GM19463 (cell line): ENCODE measurements around the gene PTH2.

Experiments used
- ATAC-seq: cut with Tn5 transposase; IDR thresholded peaks from one replicate; pipeline ENCODE4 v1.9.1; 2021; ENCODE audit warnings: mild to moderate bottlenecking, moderate library complexity; ENCODE audit not compliant: unreplicated experiment

Gene PTH2

DNA sequence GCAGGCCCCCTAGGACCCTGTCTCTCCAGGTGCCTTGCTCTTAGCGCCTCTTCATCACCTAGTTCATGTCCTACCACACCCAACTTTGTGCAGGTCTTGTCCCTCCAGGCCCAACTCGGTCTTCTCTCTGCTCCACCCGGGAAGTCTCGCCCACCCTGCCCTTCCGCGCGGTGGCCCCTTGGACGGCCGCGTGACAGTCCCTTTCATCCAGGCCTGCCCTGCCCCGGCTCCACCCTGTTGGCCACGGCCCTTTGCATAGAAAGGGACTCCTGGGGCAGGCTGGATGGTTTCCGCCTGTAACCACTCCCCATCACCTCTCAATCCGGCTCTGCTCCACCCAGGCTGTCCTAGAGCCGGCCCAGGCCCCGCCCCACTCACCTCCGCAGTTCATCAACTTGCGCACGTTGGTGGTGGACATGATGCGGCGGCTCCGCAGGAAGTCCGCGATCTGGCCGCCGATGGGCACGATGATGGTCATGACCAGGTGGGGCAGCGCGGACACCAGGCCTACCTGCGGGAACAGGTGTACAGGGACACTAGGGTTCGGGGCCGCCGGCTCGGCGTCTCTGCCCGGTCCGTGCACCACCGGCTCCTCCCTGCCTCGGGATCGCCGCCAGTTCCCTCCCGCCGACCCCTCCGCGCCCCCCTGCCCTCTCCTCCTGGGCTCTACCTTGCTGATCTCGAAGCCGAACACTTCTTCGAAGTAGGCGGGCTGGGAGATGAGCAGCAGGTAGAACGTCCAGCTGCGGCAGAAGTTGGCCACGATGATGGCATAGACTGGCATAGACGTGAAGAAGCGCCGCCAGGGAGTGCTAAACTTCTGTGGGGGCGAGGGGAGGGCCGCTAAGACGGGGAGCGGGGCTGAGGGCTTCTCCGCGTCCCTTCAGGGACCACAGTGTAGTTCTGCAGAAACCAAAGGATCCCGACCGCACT, 9.2 kb upstream of the PTH2 start:
- ATAC-seq = no peak

DNA sequence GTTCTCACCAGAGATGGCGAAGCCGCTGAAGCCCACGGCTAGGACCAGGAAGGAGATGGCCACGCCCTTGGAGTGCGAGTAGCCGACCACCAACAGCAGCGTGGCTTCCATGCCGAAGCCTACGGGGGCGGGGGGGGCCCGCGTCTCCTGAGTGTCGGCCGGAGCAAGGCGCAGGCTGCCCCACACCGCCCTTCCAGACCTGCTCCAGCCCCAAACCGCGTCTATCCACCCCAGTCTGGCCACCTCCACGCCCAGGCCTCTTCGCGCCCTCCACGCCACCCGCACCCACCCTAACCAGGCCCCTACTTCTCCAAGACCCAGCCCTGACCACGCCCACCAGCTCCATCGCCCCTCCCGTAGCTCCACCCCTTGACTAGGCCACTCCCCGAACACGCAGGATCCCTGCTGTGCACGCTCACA, 8.1 kb upstream of the PTH2 start:
- no peak for ATAC-seq

DNA sequence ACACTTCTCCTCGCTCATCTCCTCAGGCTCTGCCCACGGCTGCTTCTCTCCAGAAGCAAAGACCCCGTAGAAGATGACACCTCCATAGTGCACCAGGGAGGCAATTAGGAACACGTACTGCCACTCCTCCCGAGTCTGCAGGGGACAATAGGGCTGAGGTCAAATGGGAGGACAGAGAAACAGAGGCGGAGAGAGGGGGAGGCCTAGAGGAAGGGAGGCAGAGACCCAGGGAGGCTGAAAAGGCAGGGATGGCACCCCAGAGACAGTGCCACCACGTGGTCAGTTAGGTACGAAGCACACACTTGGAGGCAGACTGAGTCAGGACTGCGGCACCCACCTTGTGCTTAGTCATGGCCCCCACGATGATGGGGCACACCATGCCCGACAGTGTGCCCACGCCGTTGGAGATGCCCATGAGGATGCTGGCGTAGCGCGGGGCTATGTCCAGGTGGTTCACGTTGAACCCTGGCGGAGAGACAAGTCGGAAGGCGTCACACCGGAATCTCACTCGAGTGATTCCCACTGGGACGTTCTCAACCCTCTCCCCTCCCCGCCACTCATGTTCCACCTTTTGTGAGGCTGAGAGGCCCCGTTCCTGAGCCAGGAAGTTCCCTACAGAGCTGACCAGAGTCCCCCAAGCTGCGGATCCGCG, 7.6 kb upstream of the PTH2 start:
- ATAC-seq = no peak

DNA sequence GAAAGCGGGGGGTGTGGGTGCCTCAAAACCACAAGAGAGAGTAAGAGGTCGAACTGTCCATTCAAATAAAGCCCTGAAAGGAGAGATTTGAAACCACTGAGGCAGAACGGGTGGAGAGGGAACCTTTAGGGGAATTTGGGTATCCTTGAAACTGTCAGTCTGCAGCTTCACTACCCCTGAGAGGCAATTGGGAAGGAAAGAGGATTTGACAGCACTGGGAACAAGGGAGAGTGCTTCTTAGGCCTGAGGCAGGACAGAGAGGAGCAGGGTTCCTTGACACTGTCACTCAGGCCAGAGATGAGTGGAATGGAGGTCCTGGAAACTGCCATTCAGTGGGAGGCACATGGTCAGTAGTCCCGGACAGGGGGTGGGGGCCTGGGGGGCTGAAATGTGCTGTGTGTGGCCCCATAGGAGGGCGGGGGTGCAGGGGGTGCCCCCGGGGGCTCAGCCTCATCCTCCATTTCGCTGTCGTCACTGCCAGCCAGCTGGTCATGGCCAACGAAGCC, 7.0 kb upstream of the PTH2 start:
- no peak for ATAC-seq

DNA sequence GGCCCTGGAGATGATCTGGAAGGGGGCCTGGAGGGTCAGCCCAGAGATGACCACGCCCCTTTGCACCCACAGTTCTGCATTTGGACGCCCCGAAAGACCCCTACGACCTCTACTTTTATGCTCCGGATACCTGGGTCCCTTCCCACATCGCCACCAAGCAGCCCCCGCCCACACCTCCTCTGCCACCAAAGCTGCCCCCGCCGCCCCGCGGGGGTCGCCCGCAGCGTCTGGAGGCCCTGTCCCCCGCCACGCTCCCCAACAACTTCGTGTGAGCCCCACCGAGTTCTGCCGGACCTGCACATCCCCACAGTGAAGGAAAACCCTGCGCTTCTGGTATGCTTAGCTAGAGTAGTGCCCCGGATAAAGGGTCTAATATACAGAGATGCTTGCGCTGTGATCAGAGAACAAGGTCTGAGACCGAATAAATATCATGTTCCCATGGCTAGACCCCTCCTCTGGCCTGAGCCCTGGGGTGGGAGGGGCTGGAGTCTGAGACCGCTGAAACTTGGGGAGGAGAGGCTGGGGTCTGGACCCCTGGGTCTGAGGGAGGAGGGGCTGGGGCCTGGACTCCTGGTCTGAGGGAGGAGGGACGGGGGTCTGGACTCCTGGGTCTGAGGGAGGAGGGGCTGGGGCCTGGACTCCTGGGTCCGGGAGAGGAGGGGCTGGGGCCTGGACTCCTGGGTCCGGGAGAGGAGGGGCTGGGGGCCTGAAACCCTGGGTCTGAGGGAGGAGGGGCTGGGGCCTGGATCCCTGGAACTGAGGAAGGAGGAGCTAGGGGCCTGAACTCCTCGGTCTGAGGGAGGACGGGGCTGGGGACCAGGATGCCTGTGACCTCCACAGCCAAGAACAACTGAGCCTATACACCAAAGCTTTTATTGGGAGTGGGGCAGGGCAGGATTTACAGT, 5.6 kb upstream of the PTH2 start:
- ATAC-seq = no peak

DNA sequence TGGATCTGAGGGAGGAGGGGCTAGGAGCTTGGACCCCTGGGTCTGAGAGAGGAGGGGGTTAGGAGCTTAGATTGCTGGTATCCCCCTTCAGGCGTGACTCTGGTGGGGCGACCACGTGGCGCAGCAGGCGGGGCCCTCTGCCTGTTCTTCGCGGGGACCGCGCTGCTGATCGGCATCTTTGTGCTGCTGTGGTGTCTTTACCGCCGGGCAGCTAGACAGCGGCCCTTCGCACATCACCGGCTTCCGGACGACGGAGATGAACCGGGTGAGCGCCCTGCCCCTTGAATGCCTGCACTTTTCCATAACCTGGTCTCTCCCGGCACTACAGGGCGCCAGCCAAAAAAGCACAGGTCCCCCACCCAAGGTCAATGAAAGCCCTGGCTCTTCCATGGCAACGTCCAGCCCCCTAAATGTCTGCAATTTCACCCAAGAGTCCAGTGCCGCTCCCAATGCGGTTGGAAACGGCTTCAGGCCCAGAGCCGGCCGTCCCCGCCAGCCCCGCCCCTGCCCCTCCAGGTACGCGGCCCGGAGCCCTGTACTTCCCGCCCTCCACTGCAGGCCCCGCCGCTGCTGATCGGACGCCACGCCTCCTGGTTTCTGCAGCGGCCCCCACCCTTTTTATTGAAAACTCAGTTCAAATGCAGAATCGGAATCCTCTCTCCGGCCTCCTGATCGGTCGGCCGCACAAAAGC, 4.8 kb upstream of the PTH2 start:
- no peak for ATAC-seq

DNA sequence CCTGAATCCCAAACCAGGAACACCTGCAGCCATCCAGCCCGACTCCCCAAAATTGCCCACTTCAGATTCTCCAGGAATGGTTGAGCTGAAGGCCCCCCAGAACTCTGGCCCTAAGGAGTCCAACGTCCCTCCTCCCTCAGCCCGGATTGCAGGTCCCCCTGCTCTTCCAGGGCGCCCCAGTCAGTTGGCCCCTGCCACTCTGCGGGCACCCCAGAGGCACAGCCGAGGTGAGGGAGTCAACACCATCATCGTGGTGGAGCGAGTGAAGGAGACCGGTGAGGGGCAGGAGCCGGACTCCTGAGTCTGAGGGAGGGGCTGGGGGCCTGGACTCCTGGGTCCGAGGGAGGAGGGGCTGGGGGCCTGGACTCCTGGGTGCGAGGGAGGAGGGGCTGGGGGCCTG, 4.1 kb upstream of the PTH2 start:
- ATAC-seq = no peak

DNA sequence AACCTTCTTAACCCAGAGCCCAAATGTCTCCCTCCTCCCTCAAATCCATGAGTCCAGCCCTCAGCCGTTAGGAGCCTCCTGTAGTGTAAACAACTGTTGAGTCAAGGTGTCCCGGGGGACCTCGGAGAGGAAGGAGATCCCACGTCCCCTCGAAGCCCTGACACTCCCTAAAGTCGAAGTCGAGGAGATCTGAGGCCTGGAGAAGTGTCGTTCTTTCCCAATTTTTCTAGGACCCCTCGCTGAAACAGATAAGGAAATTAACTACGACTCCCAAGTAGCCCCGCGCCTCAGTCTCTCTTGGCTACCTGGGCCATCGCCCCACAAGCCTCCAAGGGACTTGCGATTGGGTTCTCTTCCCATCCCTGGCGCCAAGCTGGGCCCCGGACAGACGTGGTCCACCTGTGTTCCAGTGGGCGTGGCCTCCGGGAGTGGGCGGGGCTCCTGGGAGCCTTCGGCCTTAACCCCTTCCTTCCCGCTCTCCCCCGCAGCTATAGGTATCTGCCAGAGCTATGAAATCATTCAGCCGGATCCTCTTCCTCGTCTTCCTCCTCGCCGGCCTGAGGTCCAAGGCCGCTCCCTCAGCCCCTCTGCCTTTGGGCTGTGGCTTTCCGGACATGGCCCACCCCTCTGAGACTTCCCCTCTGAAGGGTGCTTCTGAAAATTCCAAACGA, 2.8 kb upstream of the PTH2 start:
- no peak for ATAC-seq

DNA sequence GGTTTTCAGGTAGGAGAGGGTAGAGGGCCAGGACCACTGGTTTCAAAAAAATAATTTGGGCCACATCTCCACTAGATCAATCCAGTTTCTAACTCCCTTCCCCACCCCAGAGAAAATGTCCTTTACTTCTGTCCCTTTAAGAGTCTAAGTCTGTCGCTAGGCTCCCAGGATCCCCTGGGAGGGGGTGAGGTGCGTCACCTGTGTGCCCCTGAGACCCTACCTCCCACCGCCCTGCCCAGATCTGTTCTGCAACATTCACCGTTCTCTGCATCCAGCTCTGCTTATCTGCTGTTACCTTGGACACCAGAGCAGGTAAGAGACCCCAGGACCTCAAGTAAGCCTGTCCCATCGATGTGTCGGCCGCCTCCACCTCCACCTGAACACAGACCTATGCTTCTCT, 1.9 kb upstream of the PTH2 start, which contains the start of gene GFY:
Gene GFY (plus strand): TSS at position 211 of the 400 bp plus-strand sequence. CDS start 1,043 bp downstream, outside the sequence.
- ATAC-seq = no peak

DNA sequence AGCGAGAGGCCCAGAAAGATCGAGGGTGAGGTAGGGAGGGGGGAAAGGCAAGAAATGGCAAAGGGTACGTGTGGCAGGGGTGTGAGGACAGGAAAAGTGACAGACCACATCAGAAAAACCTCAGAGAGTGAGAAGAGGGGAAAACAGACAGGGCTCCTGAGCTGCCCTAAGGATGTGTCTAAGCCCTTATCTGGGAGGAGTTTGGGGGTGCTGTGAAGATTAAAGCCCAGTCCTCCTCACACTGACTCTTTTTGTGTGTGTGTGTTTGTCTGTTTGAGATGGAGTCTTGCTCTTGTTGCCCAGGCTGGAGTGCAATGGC, 703 bp upstream of the PTH2 start:
- no peak for ATAC-seq

DNA sequence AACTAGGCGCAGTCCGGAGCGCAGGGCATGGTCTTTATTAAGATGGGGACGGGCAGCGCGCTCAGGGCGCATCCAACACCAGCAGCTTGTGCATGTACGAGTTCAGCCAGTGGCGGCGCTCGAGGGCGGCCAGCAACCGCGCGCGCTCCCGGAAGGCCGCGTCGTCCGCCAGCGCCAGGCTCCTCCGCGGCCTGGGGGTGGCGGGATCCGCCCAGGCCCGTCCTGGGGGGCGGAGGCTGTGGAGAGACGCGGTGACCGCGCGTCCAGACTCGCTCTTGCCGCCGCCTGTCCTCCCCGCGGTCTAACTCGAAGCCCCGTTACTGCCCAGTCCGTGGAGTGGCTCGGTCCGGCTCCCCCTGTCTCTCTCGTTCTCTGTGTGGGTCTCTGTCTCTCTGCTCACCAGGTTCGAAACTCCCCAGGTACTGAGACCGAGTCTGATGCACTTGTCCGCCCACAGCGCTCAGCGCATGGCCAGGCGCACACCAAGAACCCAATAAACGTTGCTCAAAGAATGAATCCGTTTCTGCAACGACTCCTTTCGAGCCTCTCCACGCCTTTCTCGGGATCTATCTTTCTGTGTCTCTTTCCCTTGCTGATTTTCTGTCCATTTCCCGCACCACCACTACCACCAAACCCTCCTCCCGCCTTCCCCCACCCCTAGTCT, 702 bp downstream of the PTH2 start:
- ATAC-seq = no peak

DNA sequence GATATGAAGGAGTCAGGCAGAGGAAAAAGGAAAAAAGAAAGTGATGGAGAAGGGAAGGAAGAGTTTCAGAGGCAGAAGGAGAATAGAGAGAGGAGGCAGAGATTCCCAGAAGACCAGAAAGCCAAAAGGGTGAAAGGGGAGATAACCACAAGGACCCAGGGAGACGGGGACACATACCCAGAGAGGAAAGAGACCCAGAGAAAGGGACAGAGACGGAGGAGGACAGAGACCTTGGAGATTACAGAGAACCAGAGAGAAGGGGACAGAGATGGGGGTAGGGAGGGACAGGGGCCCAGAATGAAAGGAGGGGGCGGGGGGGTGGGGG, 1.4 kb downstream of the PTH2 start:
- ATAC-seq = no peak

DNA sequence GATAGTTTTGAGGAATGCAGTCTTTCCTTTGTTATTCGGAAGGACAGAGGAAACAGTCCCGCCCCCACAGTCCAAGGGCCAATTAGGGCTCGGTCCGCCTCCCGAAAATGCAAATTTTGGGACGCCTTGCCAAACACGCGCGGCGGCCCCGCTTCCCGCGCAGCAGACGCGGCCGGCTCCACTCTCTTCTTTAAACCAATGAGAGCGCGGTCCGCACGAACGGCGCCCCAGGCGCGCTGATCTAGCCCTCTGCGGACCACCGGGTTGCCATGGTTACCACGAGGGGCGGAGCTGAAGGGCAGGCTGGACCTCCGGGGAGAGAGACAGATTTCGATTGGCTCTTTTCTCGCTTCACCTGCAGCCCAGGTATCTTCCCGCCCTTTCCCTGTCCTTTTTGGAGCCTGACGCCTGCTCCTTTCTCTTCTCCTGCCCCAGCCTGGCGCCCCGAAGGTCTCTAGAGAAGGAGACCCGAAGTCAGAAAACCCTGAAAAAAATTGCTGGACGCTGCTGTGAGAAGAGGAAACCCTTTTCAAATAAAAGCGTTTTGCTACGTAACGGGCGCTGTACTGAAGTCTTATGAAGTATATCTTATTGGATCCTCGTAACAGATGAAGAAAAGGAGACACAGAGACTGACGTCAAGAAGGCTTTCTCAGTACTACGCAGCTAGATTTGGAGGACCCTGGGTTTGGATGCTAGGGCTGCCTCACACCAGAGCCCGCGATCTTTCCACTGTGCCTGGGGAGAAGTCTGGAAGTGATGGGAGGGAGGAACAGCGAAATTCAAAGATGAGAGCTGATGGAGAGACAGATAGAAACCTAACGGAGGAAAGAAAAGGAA, 2.0 kb downstream of the PTH2 start:
- no peak for ATAC-seq

DNA sequence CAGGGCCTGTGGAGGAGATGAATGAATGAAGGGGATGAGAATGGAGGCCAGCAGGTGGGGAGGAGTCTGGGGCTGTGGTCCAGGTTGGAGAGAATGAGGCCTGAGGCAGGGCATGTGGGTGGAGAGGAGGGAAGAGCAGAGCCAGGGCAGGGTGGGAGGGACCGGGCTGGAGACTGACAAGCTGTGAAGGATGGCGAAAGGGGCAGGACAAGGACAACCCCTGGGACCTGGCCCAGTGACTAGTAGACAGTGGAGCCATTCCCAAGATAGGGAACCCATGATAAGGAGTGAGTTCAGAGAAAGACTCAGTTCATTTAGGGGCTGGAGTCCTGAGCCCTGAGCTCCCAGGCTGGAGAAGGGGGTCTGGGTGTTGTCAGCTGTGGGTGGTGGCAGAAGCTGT, 3.0 kb downstream of the PTH2 start:
- ATAC-seq = no peak

DNA sequence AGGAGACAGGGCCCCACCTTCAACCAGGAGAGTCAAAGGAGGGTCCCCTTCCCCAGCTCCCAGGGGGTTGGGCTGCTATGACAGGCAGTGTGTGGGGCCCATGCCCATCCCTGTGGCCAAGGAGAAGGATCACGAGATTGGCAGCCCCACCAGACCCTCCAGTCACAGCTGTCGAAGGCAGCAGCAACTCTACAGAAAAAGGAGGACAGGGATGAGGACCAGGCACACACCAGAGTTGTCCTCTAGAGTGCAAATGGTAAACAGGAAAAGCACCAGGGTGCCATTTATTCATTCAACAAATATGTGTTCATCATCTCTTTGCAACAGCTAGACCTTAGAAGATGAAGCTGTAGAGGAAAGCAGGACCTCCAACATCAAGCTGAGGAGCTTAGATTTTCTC, 4.1 kb downstream of the PTH2 start:
- ATAC-seq = no peak

DNA sequence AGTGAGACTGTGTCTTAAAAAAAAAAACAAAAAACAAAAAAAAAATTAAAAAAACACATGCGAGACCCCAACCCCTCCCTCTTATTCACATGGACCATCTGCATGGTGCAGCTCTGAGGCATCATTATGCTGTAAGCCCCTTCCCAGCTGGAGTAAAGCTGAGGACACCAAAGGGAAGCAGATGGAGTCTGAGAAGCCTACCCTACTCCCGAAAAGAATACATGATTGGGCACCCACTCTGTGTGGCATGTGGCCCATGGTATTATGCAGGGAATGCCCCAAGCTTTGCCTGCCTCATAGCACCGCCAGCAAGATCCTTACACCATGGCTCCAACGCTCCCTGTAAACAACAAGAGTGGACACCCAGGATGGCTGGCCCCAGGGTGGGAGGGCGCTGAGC, 4.7 kb downstream of the PTH2 start:
- ATAC-seq = no peak

DNA sequence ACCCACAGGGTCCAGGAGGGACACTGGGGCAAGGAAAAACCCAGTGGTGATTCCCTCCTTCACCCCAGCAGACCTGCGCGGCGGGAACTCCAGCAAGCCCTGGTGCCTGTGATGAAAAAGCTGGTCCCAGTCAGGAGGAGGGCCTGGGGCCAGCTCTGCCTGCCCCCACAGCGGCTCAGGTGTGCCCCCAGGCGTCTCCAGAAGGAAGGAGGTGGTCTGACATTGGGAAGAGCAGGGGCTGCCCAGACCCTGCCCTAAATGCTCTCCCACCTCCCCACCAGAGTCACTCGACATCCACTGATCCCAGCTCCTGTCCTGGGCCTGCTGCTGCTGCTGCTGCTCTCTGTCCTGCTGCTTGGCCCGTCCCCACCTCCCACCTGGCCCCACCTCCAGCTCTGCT, 6.2 kb downstream of the PTH2 start:
- ATAC-seq = no peak

DNA sequence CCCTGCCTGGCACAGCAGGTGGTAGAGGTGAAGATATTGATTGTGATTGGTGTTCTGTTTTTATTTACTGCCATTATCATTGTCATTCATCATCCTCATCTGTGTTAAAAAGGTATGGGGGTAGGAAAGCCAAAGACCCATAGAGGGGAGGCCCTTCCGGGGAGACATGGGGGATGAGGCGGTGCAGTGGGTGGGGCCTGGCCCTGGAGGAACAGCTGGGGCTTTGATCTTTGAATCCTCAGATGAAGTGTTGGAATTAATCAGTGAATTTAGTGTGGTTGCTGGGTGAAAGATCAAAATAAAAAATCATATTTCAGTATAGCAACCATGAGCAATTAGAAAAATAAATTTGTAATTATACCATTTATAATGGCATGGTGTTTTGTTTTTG, 7.4 kb downstream of the PTH2 start:
- no peak for ATAC-seq
